Kidney (tissue), 14 donors: ENCODE measurements around the gene NECTIN1. TPM values are rescaled to one million over a fixed set of nuclear protein-coding genes. Genes with fewer than 3 reads are reported as not detected.
A peak's percentile ranks its signal among the peaks of the same experiment; 100 is the strongest.

Experiments used
- DNase-seq, 5 donors: peaks; one replicate each; pipeline ENCODE4 v3.0.0-alpha.2; 2013 to 2020
- FAIRE-seq: peaks from 2 replicates; lab custom pipeline; 2012; peaks lifted over from hg19 to GRCh38; lab: Jason Lieb, UNC
- H3K27ac ChIP-seq, 2 donors: one replicate each; pipeline ENCODE4 v1.7.0; 2013; ENCODE audit warnings: low read depth in 2 of 2, low read length in 2 of 2, inconsistent platforms in 1 of 2
- H3K27me3 ChIP-seq: one replicate; pipeline ENCODE4 v1.7.1; 2013; ENCODE audit warnings: low read length, inconsistent platforms; ENCODE audit not compliant: control insufficient read depth, insufficient read depth
- H3K36me3 ChIP-seq, 3 donors: one replicate each; pipeline versions ENCODE4 v1.7.0 to v1.7.1; 2013; ENCODE audit warnings: low read length in 3 of 3, control low read depth in 1 of 3, inconsistent platforms in 1 of 3; ENCODE audit not compliant: insufficient read depth in 3 of 3, control insufficient read depth in 2 of 3
- H3K4me1 ChIP-seq, 3 donors: one replicate each; pipeline versions ENCODE4 v1.7.0 to v1.7.1; 2013; ENCODE audit warnings: low read length in 3 of 3, inconsistent platforms in 1 of 3, low read depth in 1 of 3; ENCODE audit not compliant: control insufficient read depth in 2 of 3, insufficient read depth in 2 of 3
- H3K4me3 ChIP-seq, 3 donors: one replicate each; pipeline versions ENCODE4 v1.7.0 to v1.8.1; 2013; ENCODE audit warnings: low read length in 3 of 3, control low read depth in 1 of 3, inconsistent platforms in 1 of 3
- H3K9ac ChIP-seq, 3 donors: one replicate each; pipeline versions ENCODE4 v1.7.0 to v1.7.1; 2013; ENCODE audit warnings: low read length in 3 of 3, control low read depth in 1 of 3, inconsistent platforms in 1 of 3
- H3K9me3 ChIP-seq, 3 donors: one replicate each; pipeline versions ENCODE4 v1.7.0 to v1.7.1; 2013; ENCODE audit warnings: low read length in 3 of 3, control low read depth in 1 of 3, inconsistent platforms in 1 of 3; ENCODE audit not compliant: control insufficient read depth in 2 of 3, insufficient read depth in 1 of 3
- intact Hi-C: fragments of 100-400 bp; cut with DNase I; formaldehyde crosslinking; loops from one replicate; pipeline ENCODE4 v1.11.1; 2022
- polyA plus RNA-seq: library from polyadenylated mRNA; stranded (reverse); fragments of 350-450 nt; fragmentation: Illumina TruSeq; extraction: RNeasy Lipid Tissue Mini Kit (QIAGEN cat#74804); gene quantifications from one replicate; pipeline ENCODE4 v1.2.3, GENCODE V29; 2014; ENCODE audit warnings: low read depth, low replicate concordance; ENCODE audit not compliant: insufficient read depth
- total RNA-seq: library from RNA; stranded (reverse); fragmentation: NEBNext Ultra II Directional; extraction: Animal tissue kit (Norgen Biotek cat#: 25700); gene quantifications from one replicate; pipeline ENCODE4 v1.2.1, GENCODE V29; 2021
- TF ChIP-seq, protein P1 (sequence below): IDR thresholded peaks from 3 replicates; pipeline ENCODE4 v1.5.1; 2012; ENCODE audit warnings: mild to moderate bottlenecking, moderate library complexity, borderline replicate concordance; ENCODE audit not compliant: insufficient read depth; ENCODE audit errors: extremely low read depth
- donor health status: control.
- donor health status: control.
- donor health status: control.
- donor health status: control.
- donor health status: control.
- donor health status: DM: yes; HTN: yes; CAD: no.
- donor health status: Normal renal cell carcinoma (clear cell type).

NECTIN1 gene
- total and polyA plus RNA-seq, 2 donors from 2014 or later = 6.0 to 13.2 TPM

DNA sequence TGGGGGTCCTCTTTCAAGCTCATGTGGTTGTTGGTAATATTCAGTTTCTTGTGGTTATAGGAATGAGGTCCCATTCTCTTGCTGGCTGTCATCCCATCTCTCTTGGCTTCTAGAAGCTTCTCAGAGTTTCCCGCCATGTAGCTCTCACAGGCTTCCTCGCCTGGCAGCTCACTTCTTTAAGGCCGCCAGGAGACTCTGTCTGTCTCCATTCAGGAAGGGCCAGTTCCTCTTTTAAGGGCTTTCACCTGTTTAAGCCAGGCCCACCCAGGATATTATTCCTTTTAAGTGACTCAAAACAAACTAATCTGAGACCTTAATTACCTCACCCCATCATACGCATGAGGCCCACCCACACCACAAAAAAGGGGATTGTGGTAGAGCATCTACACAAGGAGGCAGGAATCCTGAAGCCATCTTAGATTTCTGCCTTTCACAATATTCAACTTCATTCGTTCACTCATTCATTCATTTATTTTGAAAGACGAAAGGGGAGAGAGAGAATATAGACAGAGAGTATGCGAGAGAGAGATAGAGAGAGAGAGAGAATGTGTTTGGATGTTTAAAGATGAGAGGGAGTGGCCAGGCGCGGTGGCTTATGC is 42.3 kb upstream of the NECTIN1 start:
- Histone ChIP-seq H3K27me3 (no peaks in the 10 kb centered on the region), H3K36me3 (no peaks in the 10 kb centered on the region), H3K9me3 (peaks cover 0 to 10% (median 0%) of the 10 kb centered on the region in 3 donors), H3K9ac (no peak overlapping the region), H3K4me3 (no peak overlapping the region), H3K27ac (no peak overlapping the region), H3K4me1 (no peaks in the 10 kb centered on the region)
- intact Hi-C loops = no loop called here
- DNase-seq (no peak), FAIRE-seq (no peak)
- TF ChIP-seq, protein P1, sequence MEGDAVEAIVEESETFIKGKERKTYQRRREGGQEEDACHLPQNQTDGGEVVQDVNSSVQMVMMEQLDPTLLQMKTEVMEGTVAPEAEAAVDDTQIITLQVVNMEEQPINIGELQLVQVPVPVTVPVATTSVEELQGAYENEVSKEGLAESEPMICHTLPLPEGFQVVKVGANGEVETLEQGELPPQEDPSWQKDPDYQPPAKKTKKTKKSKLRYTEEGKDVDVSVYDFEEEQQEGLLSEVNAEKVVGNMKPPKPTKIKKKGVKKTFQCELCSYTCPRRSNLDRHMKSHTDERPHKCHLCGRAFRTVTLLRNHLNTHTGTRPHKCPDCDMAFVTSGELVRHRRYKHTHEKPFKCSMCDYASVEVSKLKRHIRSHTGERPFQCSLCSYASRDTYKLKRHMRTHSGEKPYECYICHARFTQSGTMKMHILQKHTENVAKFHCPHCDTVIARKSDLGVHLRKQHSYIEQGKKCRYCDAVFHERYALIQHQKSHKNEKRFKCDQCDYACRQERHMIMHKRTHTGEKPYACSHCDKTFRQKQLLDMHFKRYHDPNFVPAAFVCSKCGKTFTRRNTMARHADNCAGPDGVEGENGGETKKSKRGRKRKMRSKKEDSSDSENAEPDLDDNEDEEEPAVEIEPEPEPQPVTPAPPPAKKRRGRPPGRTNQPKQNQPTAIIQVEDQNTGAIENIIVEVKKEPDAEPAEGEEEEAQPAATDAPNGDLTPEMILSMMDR = no peak

DNA sequence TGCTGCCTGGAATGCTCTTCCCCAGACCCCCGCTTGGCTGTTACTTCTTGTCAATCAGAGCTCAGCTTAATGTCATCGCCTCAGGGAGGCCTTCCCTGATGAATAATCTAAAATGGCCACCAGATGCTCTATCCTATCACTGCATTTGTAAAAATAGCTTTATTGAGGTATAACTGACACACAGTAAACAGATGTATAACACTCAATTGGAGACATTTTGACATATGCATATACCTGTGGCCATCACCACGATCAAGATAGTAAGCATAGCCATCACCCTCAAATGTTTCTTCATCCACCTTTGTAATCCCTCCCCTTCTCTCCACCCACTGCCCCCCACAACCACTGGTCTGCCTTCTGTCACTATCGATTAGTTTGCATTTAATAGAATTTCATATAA is 36.6 kb upstream of the NECTIN1 start:
- no peak for FAIRE-seq
- intact Hi-C loops = no loop called here
- no peak overlapping the region for H3K9ac ChIP-seq

DNA sequence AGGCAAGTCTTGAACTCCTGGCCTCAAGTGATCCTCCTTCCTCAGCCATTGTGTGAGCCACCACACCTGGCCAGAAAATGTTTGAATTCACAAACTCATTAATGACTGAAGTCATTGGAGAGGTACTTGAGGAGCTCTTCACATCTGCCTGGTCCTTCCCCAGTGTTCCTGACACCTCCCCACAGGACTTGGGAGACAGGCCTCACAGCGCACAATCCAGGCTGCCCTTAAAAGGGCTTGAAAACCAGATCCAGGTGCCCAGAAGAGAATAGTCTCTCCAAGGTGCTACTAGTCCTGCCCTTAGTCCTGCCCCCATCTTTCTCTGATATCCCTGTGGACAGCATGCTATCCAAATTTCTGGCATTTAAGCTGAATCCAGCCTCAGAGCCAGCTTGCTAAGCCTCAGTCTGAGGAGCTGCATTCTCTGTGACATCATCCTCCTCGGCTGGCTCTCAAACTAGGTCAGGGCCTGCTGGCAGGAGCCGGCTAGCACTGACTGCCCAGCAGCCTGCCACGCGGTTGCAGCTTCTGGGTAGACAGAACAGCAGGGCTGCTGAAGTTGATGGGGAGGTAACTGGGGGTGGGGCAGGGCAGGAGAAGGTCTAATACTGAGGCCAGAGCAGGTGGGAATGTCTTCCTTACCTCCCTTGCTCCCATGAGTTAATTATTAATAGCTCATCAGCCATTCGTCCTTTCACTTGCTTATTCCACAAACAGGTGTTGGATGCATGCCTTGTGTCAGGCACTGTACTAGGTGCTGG is 35.3 kb upstream of the NECTIN1 start:
- intact Hi-C loops = no loop called here
- Histone ChIP-seq H3K4me3 (no peak overlapping the region), H3K27ac (peak overlapping the region in 1 of 2 donors; percentile 9), H3K9me3 (peaks cover 0 to 10% (median 0%) of the 10 kb centered on the region in 3 donors), H3K27me3 (no peaks in the 10 kb centered on the region), H3K36me3 (no peaks in the 10 kb centered on the region), H3K4me1 (peaks cover 0 to 11% (median 0%) of the 10 kb centered on the region in 3 donors), H3K9ac (peak overlapping the region in 1 of 3 donors; percentile 27)
- DNase-seq (peak in 4 of 5 donors; percentile 26 to 89 (median 50)), FAIRE-seq (no peak)
- TF ChIP-seq, protein P1 = no peak

More for the DNA sequence above, 36.6 kb upstream of the NECTIN1 start:
- Histone ChIP-seq H3K27ac (no peak overlapping the region), H3K4me1 (peaks cover 0 to 11% (median 0%) of the 10 kb centered on the region in 3 donors), H3K27me3 (no peaks in the 10 kb centered on the region), H3K4me3 (no peak overlapping the region), H3K9me3 (peaks cover 0 to 10% (median 0%) of the 10 kb centered on the region in 3 donors), H3K36me3 (no peaks in the 10 kb centered on the region)
- no peak for DNase-seq
- TF ChIP-seq, protein P1 = no peak
